Gastroesophageal sphincter (tissue), 4 donors: ENCODE results near the gene CPNE6. TPM values are rescaled to one million over a fixed set of nuclear protein-coding genes. Genes with fewer than 3 reads are reported as not detected.
"Not testable (repeated sequence)": the region's sequence is repeated elsewhere in the genome, so short reads cannot be mapped to it uniquely, and the experiment has no call there.

ENCODE experiments used
- ATAC-seq: fragments of 150-250 bp; one replicate; pipeline ENCODE4 v1.9.1; 2016; ENCODE audit warnings: mild to moderate bottlenecking, moderate library complexity
- H3K27ac ChIP-seq, 4 donors: fragments of 200-600 bp; sonication (generic) in 3 of 4; 1 replicate in 3 of 4; 2 replicates in 1 of 4; pipeline ENCODE4 v1.5.1; 2016 to 2019
- H3K27me3 ChIP-seq: fragments of 200-600 bp; sonication (generic); one replicate; pipeline ENCODE4 v1.5.1; 2019
- H3K36me3 ChIP-seq, 2 donors: fragments of 200-600 bp; sonication (generic); one replicate each; pipeline ENCODE4 v1.5.1; 2019; ENCODE audit warnings: control low read depth in 1 of 2
- H3K4me1 ChIP-seq, 3 donors: fragments of 200-600 bp; sonication (generic); 1 replicate in 2 of 3; 2 replicates in 1 of 3; pipeline ENCODE4 v1.5.1; 2016 to 2019; ENCODE audit warnings: control low read depth in 2 of 3
- H3K4me3 ChIP-seq, 2 donors: fragments of 200-600 bp; sonication (generic); one replicate each; pipeline ENCODE4 v1.5.1; 2019; ENCODE audit warnings: mild to moderate bottlenecking in 1 of 2, moderate library complexity in 1 of 2
- H3K9me3 ChIP-seq, 3 donors: fragments of 200-600 bp; sonication (generic); one replicate each; pipeline ENCODE4 v1.5.1; 2017 to 2019; ENCODE audit warnings: control low read depth in 2 of 3
- CTCF ChIP-seq, 4 experiments: fragments of 200-600 bp in 2 of 4; fragments of 450-650 bp in 2 of 4; sonication (generic) in 1 of 4; IDR thresholded peaks; one replicate each; pipeline ENCODE4 v1.5.1; 2017 to 2019; ENCODE audit warnings: antibody characterized with exemption in 4 of 4, mild to moderate bottlenecking in 2 of 4, moderate library complexity in 2 of 4
- EP300 ChIP-seq: sonication (generic); formaldehyde crosslinking; IDR thresholded peaks from one replicate; pipeline ENCODE4 v1.6.1; 2017; ENCODE audit warnings: antibody characterized with exemption, mild to moderate bottlenecking
- POLR2A ChIP-seq, 2 donors: fragments of 450-650 bp; IDR thresholded peaks; one replicate each; pipeline ENCODE4 v1.6.1; 2017; ENCODE audit warnings: antibody characterized with exemption in 2 of 2, mild to moderate bottlenecking in 2 of 2, moderate library complexity in 1 of 2
- POLR2AphosphoS5 ChIP-seq: sonication (generic); formaldehyde crosslinking; IDR thresholded peaks from one replicate; pipeline ENCODE4 v1.6.1; 2017; ENCODE audit warnings: antibody characterized with exemption
- WGBS, 2 donors: methylation state at CpG; one replicate each; pipeline ENCODE4 v1.1.5; 2018; ENCODE audit warnings: low coverage in 1 of 2; 5-methylcytosine and 5-hydroxymethylcytosine counted together
- total RNA-seq, 4 donors: library from RNA; depleted of rRNA; stranded (reverse); fragments of >200 nt; gene quantifications; one replicate each; pipeline ENCODE4 v1.1.0, GENCODE V29; 2016

Gene CPNE6
- total RNA-seq, 4 donors from 2014 or later, result 1.5 TPM; not detected in 3

- ATAC-seq, result no peak
- H3K27me3 ChIP-seq, result no peaks in the 10 kb centered on the region
- 17 to 46% methylated on average over 4 to 5 of the region's 5 CpGs for WGBS, 2 donors
Observed at GRCh38 chr14:24042746-24043145, 28.6 kb upstream of the CPNE6 start.

GRCh38 chr14:24049002-24049401, 22.4 kb upstream of the CPNE6 start:
- peaks cover 2 to 21% (median 8%) of the 10 kb centered on the region in 3 donors for H3K4me1 ChIP-seq
- H3K27ac ChIP-seq, ATAC-seq, H3K36me3 ChIP-seq, H3K4me3 ChIP-seq, H3K27me3 ChIP-seq, H3K9me3 ChIP-seq: not testable (repeated sequence)
- WGBS, 2 donors, result no CpG with 5 or more reads among the region's 2 CpGs

More at GRCh38 chr14:24042746-24043145, 28.6 kb upstream of the CPNE6 start:
- no peaks in the 10 kb centered on the region for H3K4me1 ChIP-seq
- H3K27ac ChIP-seq, result no peak overlapping the region
- no peaks in the 10 kb centered on the region for H3K9me3 ChIP-seq
- H3K36me3 ChIP-seq, result no peaks in the 10 kb centered on the region
- H3K4me3 ChIP-seq, result no peak overlapping the region
- TF ChIP-seq CTCF (IDR thresholded peaks at IDR 0.05) (no peak), POLR2AphosphoS5 (no peak), EP300 (no peak), POLR2A (IDR thresholded peaks at IDR 0.05) (no peak)

GRCh38 chr14:24050753-24051152, 20.6 kb upstream of the CPNE6 start:
- Histone ChIP-seq H3K4me1 (peaks cover 2 to 21% (median 8%) of the 10 kb centered on the region in 3 donors), H3K27me3 (peaks cover 23% of the 10 kb centered on the region)
- H3K27ac ChIP-seq, H3K36me3 ChIP-seq, H3K4me3 ChIP-seq, ATAC-seq, H3K9me3 ChIP-seq: not testable (repeated sequence)
- WGBS, 2 donors, result 86 to 89% methylated on average over 5 to 6 of the region's 8 CpGs

GRCh38 chr14:24051176-24051788, 20.1 kb upstream of the CPNE6 start:
- H3K27me3 ChIP-seq, result peaks cover 28% of the 10 kb centered on the region
- no peaks in the 10 kb centered on the region for H3K36me3 ChIP-seq
- H3K4me1 ChIP-seq, result peaks cover 2 to 21% (median 8%) of the 10 kb centered on the region in 3 donors
- H3K27ac ChIP-seq, result peak overlapping the region in 3 of 4 donors; percentile 48 to 73 (median 53)
- no peak for ATAC-seq
- TF ChIP-seq POLR2A (IDR thresholded peaks at IDR 0.05), result no peak
- no peak for TF ChIP-seq POLR2AphosphoS5
- TF ChIP-seq EP300, result no peak
- no peak for TF ChIP-seq CTCF (IDR thresholded peaks at IDR 0.05)
- WGBS, 2 donors, result 75% methylated on average over 6 of the region's 20 CpGs; no CpG with 5 or more reads in 1 of the 2 donors
- H3K9me3 ChIP-seq, result no peaks in the 10 kb centered on the region
- peak overlapping the region; percentile 38 to 66 for H3K4me3 ChIP-seq

- Histone ChIP-seq H3K9me3 (no peaks in the 10 kb centered on the region), H3K4me1 (peaks cover 2 to 21% (median 8%) of the 10 kb centered on the region in 3 donors), H3K4me3 (peak within 1 kb of the TSS; percentile 38 to 66), H3K36me3 (no peaks in the 10 kb centered on the region), H3K27me3 (peaks cover 35% of the 10 kb centered on the region), H3K27ac (peak within 1 kb of the TSS in 3 of 4 donors; percentile 48 to 73 (median 53))
- ATAC-seq, result peak; percentile 91
- WGBS, 2 donors, result 0% methylated on average over 14 of the region's 92 CpGs; no CpG with 5 or more reads in 1 of the 2 donors
- TF ChIP-seq CTCF (IDR thresholded peaks at IDR 0.05), result peak in 1 of 4 experiments; percentile 5
- no peak for TF ChIP-seq EP300
- peak in 1 of 2 donors; percentile 25 for TF ChIP-seq POLR2A (IDR thresholded peaks at IDR 0.05)
- TF ChIP-seq POLR2AphosphoS5, result no peak
Observed at GRCh38 chr14:24051789-24052655, 19.3 kb upstream of the CPNE6 start, which contains the start of gene CARMIL3. Gene CARMIL3 (plus strand): TSS chr14:24052009. CDS start chr14:24052154, 145 bp downstream.
